Non-pigmented ciliary epithelial cell (primary cell): ENCODE data around the gene FAM174C.
"Not testable (repeated sequence)": the region's sequence is repeated elsewhere in the genome, so short reads cannot be mapped to it uniquely, and the experiment has no call there.

Experiments
- DNase-seq: peaks from one replicate; pipeline ENCODE4 v3.0.0-alpha.2; 2010; ENCODE audit warnings: low read depth

Gene FAM174C

DNA sequence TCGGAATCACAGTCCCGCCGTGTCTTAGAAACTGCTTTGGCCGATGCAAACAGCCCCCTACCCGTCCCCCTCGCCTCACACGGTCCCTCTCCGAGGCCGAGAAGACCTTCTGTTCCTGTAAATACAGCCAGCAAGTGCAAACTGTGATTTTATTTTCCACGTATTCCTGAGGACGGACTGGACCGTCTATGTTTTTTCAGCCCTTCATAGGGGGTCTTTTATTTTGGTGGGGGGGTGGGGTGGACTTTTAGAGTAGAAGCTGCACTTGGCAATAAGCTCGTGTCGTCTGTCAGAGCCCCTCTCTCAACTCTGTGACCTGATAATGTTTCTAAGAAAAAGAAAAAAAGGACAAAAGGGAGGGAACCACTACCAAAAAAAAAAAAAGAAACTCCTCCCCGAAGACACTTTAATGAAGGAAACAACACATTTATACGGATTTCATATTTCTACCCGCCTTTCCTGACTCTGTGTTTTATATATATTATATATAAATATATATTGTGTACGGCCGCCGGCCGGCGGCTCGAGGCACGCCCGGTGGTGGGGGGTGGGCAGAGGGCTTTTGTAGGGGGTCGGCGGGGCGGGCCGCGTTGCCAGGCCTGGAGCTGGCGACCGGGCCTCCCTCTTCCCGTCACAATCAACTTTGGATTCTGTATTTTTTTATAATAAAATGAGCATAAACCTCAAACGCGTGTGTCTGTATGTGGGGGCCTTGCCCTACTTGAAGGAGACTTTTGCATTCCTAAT lies 25.6 kb downstream of the FAM174C start:
- no peak for DNase-seq

DNA sequence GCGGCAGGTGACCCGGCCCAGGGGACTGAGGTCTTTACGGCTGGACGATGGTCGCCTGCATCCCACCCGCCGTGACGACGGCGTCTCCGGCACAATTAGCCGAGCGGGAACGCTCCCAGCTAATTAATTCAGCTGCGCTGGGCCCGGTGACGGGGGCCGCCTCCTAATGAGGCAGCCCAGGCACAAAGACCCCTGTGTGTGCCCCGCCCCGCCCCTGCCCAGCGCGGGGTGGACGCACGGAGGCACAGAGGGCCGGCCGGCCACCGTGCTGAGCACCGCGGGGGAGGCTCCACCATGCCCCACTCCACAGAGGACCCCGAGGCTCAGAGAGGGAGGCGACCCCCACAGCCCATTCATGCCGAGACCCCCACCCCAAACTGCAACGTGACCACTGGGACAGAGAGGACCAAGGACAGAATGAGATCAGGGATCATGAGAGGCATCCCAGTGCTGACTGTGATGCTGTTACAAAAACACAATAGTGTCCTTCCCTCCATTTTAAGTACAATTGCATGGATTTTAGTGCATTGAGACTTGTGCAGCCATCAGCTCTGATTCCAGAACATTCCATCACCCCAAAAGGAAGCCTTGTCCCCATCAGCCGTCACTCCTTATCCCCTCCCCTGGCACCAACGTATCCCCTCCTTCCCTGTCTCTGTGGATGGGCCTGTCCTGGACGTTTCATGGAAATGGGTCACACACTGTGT lies 27.4 kb downstream of the FAM174C start:
- no peak for DNase-seq

DNA sequence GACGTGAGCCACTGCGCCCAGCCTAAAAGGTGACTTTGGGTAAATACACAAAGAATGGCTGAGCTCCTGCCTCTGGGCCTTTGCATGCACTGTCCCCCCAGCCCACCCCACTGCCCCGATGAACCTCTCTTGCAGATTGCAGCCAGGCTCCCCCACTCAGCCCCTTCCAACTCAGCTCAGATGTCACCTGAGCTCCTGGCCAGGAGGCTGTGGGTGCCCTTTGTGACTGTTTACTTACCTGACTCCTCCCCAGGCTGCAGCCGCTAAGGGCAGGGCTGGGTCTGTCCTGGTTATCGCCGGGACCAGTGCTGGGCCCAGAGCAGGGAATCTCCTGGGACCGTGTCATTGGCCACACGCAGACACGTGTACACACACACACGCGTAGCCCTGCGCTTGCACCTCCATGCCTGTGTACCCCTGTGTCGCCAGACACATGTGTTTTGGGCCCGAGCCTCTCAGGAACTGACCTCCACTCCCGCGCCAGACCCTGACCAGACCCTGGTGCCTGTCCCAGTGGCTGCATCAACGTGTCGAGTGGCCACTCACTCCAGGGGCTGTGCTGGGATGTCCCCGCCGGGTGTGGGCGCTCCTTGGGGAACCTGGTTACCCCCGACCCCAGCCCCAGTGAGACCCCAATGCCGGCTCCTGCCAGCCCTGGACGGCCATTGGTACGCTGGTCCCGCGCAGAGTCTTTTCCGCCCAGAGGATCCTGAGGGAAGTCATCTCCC lies 29.0 kb downstream of the FAM174C start:
- DNase-seq = no peak

DNA sequence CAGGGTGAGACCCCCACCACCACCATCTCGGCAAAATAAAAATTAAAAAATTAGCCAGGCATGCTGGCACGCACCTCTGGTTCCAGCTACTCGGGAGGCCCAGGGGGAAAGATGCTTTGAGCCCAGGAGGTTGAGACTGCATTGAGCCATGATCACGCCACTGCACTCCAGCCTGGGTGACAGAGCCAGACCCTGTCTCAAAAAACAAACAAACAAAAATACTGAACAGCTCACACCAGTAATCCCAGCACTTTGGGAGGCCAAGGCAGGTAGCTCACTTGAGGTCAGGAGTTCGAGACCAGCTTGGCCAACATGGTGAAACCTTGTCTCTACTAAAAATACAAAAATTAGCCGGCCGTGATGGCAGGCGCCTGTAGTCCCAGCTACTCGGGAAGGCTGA lies 30.0 kb downstream of the FAM174C start:
- not testable (repeated sequence) for DNase-seq

DNA sequence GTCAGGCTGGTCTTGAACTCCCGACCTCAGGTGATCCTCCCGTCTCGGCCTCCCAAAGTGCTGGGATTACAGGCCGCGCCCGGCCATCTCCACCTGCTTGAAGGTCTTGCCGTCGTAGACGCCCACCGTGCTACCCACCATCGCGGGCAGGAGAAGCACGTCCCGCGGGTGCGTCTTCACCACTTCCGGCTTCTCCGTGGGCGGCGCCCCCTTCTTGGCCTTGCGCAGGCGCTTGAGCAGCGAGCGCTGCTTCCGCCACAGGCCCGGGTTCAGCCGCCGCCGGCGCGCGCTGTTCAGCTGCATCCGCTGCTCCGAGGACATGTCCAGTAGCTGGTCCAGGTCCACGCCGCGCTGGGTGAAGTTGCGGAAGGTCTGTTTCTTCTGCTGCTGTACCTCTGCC lies 32.0 kb downstream of the FAM174C start:
- no peak for DNase-seq

DNA sequence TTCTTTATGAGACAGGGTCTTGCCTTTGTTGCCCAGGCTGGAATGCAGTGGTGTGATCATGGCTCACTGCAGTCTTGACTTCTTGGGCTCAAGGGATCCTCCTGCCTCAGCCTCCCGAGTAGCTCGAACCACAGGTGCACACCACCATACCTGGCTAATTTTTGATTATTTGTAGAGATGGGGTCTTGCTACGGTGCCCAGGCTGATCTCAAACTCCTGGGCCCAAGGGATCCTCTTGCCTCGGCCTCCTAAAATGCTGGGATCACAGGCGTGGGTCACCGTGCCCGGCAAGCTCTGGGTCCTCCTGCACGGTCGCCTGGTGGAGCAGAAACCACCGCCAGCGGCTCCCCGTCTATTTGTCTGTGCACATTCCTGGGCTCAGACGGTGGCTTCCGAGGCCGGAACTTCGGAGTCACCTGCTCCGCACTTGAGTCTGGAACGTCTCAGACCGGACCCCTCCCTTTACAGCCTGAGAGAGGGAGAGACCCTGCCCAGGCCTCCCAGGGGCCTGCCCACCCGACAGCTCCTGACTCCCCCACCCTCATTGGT lies 32.5 kb downstream of the FAM174C start:
- no peak for DNase-seq

DNA sequence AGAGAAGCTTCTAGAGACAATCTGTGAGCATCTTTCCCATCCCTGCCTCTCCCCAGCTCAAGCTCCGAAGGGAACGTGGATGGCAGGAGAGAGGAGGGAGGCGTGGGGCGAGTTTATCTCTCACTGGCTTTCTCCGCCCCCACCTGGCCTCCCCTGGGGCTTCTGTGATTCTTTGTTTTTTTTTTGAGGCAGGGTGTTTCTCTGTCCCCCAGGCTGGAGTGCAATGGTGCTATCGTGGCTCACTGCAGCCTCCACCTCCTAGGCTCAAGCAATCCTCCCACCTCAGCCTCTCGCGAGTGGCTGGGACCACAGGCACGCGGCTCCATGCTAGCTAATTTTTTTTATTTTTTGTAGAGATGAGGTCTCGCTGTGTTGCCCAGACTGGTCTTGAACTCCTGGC lies 33.4 kb downstream of the FAM174C start:
- no peak for DNase-seq

DNA sequence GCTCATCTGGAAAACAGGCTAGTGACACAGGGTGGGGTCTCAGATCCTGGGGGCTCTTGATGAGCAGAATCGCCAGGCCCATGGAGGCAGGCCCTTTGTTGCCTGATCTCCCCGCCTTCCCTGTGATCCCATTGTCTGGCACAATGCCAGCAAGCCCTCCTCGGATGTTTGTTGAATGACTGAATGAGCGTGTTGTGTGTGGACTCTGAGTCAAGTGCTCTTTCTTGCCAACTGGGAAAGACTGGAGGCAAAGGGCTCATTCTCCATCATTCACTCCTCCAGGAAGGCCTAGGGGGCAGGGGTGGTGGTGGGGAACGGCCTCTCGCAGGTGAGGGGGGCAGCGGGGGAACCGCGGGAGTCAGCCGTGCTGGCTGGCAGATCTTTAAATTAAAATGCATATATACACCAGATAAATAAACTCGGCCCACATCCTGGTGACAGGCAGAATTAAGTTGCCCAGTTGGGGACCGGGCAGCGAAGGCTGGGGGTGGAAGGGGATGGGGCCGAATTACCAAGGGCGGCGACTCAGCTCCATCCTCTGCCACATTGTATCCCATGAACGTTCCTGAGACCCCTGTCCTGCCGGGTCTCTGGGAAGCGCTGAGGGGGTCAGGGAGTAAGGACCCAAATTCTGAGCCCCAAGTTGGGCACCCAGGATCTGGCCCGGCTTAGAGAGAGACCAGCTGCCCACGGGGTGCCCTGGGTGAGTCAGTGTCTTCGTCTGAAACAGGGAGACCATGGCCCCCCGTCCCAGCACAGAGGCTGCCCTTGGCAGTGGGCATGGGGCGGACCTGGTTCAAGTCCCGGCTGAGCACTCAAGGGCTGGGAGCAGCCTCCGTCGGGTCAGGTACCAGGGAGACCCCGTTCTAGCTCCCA lies 34.9 kb downstream of the FAM174C start:
- DNase-seq = no peak

DNA sequence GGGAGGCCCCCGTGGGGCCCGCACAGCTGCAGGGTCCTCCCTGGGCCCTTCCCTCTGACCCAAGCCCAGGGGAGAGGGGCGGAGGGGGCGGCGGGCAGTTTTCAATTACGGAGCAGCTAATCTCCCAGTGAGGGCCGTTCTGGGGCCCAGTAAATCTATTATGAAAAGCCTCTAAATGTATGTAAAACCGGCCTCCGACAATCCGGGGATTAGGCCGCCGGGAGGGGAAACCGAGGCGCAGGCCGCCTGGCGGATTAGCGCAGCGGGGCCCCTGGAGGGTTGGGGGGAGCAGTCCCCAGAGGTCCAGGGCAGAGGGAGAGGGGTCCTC lies 35.5 kb downstream of the FAM174C start:
- DNase-seq = no peak

DNA sequence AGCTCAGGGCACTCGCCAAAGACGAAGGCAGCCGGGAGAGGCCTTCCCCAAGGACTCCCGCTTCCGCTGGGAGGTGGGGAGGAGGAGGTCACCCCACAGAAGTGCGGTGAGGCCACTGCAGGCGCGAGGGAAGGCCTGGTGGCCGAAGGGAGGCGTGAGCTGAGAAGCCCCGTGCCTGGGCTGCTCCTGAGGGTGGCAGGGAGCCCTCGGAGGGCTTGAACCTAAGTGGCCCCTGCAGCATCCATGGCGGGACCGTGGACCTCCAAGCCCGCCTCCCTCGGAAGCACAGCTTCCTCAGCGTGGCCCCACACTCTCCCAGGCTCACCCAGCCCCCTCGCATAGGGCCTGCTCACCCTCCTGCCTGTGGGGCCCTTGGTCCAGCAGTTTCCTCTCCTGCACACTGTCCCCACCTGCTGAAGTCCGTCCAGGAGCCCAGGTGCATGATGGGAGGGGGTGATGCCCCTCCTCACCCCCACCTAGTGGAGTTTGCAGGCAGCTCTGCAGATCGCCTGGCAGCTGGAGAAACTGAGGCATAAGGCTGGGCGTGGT lies 36.3 kb downstream of the FAM174C start:
- no peak for DNase-seq

DNA sequence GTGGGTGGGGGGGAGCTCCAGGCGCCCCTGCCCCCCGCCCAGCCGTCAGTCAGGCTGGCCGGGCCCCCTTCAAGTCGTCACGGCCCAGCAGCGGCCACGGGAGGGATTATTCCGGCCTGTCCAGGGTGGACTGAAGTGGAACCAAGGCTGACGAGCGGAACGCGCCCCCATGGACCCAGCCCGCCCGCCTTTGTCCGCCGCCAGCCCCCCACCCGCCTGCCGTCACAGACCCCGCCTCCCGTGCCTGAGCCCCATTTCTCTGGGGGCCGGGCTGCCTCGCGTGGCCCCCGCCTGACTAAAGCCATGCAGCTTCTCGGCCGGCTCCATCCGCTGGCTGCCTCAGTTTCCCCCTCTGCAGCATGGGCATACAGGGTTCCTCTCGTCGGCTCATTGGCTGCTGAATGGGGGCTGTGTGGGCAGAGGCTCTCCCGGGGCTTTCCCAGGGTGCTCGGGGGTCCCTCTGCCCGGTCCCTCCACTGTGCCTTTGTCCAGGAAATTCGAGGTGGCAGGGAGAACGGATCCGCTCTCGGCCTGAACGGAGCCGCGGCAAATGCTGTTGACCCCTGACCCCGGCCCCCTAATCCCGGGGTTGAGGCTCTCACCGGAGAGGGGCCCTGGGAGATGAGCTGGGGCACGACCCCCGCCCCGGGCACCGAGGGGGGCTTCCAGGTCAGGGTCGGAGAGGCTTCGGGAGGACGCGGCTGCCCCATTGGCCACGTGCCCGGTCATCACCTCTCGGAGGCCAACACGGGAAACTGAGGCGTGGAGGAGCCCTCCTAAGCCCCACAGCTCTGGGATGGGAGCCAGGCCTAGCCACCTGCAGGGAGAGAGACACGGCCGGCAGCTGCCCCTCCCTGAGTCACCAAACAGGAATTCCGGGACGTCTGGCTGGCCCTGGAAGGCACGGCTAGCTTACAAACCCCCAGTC lies 37.7 kb downstream of the FAM174C start:
- peak; percentile 26 for DNase-seq

DNA sequence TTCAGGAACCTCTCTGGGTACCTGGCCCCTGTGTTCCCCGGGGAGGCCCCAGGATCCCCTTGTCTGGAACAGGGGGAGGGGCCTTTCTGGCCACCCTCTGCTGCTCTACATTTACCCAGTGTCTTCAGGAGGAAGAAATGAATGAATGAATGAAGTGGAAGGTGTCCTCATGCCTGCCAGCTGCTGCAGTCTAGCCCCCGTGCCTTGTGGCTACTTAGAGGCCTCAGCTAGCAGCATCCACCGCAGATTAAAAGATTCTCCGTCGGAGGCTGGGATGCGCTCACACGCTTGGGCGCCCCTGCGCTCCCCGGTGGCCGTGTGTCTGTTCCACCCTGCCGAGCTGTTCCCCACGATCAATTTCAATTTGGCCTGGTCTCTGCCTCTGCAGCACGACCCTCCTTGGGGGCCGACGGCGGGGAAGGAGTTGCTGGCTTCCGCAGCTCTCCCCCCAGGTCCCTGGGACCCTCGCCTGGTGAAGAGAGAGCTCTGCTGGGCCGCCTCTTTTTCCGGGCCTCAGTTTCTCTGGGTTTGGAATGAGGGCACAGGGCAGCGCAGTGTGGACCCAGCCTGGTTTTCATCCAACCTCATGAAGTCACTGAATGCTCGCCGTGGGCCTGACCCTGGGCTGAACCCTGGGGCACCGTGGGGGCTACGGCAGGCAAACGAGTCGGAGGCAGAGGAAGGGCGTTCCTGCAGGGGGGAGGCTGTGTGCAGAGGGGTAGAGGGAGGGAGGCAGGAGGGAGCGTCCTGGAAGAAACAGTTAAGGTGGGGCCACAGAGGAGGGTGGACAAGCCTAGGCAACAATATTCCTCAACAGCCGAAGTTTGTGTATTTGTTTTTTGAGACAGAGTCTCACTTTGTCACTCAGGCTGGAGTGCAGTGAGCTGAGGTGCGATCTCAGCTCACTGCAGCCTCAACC lies 38.6 kb downstream of the FAM174C start:
- DNase-seq = peak; percentile 2

DNA sequence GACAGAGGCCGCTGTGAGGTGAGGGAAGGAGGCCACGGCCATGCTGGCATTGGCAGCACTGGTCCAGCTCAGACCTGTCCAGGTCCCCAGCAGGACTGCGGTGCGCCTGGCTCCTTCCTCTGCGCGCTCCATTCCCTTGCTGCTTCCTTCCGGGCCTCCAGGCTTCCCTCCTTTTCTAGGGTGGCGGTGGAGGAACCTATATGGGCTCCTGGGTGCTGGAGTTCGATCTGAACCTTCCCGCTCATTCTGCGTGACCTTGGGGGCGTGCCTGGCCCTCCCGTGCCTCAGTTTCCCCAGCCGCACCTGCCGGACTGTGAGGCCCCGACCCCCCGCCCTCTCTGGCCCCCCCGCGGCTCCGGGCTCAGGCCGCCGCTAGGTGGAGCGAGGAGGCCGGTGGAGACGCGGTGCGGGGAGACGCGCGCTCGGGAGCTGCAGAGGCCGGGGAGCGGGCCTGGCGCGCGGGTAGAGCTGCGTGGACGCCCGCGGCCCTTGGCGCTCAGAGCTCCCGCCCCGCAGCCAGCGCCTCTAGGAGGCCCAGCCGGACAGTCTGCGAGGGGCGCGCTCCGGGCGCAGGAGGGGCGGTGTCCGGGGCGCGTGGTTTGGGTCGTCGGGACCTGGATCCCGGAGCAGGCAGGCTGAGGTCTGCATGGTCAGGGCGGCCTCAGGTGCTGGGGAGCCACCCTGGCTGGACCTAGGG lies 40.3 kb downstream of the FAM174C start:
- no peak for DNase-seq

DNA sequence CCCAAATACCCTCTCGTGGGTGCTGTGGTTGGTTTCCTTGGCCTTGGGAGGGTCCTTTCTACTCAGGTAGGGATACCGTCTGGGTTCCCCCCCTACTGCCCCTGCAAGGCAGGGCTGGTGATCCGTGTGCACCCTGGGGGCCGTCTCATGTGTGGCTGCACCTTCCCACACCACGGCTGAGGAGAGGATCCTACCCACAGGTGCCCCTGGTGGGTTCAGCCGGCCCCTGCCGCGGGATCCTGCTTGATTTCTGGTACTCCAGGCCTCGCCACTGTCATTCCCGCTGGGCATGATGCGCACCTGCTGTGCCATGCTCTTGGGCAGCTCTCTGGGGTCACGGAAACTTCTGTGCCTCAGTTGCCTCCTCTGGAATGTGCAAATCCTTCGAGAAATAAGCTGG lies 41.1 kb downstream of the FAM174C start:
- no peak for DNase-seq

DNA sequence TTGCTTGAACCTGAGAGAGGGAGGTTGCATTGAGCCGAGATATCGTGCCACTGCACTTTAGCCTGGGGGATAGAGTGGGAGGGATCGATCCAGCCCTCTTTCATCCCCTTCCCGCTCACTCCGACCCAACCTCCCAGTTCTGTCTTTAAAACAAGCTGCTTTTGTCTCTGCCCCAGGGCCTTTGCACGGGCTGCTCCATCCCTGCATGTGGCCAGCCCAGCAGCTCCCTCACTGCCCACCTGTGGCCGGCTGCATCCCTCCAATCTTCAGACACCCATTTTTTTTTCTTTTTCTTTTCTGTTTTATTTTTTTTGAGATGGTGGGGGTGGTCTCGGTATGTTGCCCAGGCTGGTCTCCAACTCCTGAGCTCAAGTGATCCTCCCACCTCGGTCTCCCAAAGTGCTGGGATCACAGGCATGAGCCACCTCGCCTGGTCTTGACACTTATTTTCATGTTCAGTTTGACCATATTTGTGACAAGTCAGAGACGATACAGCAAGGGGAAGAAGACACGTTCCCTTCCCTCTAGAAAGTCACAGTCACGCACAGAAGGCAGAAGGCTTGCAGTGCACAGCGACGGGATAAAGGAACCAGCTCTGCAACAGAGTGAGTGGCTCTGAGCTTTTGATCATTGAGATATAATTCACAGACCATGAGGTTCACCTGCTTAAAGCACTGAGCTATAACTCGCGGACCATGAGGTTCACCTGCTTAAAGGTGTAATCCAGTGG lies 42.1 kb downstream of the FAM174C start:
- no peak for DNase-seq

DNA sequence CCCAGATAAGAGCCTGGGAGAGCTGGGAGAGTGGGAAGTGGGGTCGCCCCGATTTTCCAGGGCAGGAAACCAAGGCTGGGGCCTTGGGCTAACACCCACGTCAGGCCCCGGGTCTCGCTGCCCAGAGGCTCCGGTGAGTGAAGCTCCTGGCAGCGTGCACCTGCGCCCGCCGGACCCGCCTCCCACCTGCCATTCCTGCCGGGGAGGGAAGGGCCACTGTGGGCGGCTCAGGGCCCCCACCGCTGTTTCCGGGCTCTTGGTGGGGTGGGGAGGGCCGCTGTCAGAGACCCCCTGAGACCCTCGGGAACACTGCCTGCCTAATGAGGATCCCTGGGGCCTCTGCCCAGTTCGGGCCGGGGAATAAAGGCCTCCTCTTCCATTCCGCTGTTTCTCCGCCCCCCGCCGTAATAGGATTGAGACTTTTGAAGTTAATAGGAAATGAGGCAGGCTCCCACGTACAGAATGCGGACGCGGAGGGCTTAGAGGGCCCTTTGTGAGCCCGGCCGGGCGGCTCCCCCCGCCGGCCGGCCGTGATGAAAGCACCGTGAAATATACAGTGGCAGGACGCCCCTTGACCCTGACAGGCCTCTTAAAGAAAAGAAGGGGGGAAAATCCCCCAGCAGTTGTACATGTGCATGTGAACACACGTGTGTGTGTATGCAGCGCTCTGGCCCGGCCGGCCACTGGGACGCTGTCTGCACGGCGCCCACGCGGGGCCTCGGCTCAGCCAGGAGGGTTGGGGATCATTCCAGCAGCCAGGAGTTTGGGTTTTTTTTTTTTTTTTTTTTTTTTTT lies 43.5 kb downstream of the FAM174C start:
- no peak for DNase-seq

DNA sequence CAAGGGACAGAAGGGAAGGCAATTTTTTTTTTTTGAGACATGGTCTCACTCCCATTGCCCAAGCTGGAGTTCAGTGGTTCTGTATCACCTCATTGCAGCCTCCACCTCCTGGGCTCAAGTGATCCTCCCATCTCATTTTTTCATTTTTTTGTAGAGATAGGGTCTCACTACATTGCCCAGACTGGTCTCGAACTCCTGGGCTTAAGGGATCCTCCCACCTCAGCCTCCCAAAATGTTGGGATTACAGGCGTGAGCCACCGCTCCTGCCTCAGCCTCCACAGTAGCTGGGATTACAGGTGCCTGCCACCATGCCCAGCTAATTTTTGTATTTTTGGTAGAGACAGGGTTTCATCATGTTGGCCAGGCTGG lies 44.9 kb downstream of the FAM174C start:
- DNase-seq = not testable (repeated sequence)
